ENCODE measurements around the gene GRID2.

The GRID2 gene

GRCh38 chr4:92606227-92606626, 302.5 kb downstream of the GRID2 start:
- H3K27ac ChIP-seq: no peak overlapping the region
- TF ChIP-seq ZFX (IDR thresholded peaks at IDR 0.05; ENCODE audit: borderline replicate concordance) (no peak), CTCF (IDR thresholded peaks at IDR 0.05) (no peak)

GRCh38 chr4:92615049-92615448, 311.3 kb downstream of the GRID2 start:
- no peak for TF ChIP-seq CTCF (IDR thresholded peaks at IDR 0.05)
- TF ChIP-seq ZFX (IDR thresholded peaks at IDR 0.05; ENCODE audit: borderline replicate concordance): no peak
- no peak overlapping the region for H3K27ac ChIP-seq

GRCh38 chr4:92618968-92619367, 315.2 kb downstream of the GRID2 start:
- TF ChIP-seq ZFX (IDR thresholded peaks at IDR 0.05; ENCODE audit: borderline replicate concordance) (no peak), CTCF (IDR thresholded peaks at IDR 0.05) (no peak)
- H3K27ac ChIP-seq: no peak overlapping the region

- TF ChIP-seq ZFX (IDR thresholded peaks at IDR 0.05; ENCODE audit: borderline replicate concordance): no peak
- TF ChIP-seq CTCF (IDR thresholded peaks at IDR 0.05): no peak
- H3K27ac ChIP-seq: no peak overlapping the region
Measured at GRCh38 chr4:92629302-92629701, 325.5 kb downstream of the GRID2 start.

- no peak overlapping the region for H3K27ac ChIP-seq
- TF ChIP-seq ZFX (IDR thresholded peaks at IDR 0.05; ENCODE audit: borderline replicate concordance): no peak
- TF ChIP-seq CTCF (IDR thresholded peaks at IDR 0.05): no peak
Measured at GRCh38 chr4:92634882-92635281, 331.1 kb downstream of the GRID2 start.

- no peak for TF ChIP-seq ZFX (IDR thresholded peaks at IDR 0.05; ENCODE audit: borderline replicate concordance)
- no peak for TF ChIP-seq CTCF (IDR thresholded peaks at IDR 0.05)
- no peak overlapping the region for H3K27ac ChIP-seq
Measured at GRCh38 chr4:92636038-92636806, 332.5 kb downstream of the GRID2 start.

- no peak overlapping the region for H3K27ac ChIP-seq
- TF ChIP-seq ZFX (IDR thresholded peaks at IDR 0.05; ENCODE audit: borderline replicate concordance): no peak
- TF ChIP-seq CTCF (IDR thresholded peaks at IDR 0.05): no peak
Measured at GRCh38 chr4:92641409-92641808, 337.6 kb downstream of the GRID2 start.
